HUDEP-2 (cell line): ENCODE data around the gene NRIP1.

Source experiments
- DNase-seq, 76 experiments: peaks; one replicate each; lab custom pipeline; 2025; ENCODE audit not compliant: unreplicated experiment in 76 of 76; lab: John Stamatoyannopoulos, UW

Gene NRIP1, protein sequence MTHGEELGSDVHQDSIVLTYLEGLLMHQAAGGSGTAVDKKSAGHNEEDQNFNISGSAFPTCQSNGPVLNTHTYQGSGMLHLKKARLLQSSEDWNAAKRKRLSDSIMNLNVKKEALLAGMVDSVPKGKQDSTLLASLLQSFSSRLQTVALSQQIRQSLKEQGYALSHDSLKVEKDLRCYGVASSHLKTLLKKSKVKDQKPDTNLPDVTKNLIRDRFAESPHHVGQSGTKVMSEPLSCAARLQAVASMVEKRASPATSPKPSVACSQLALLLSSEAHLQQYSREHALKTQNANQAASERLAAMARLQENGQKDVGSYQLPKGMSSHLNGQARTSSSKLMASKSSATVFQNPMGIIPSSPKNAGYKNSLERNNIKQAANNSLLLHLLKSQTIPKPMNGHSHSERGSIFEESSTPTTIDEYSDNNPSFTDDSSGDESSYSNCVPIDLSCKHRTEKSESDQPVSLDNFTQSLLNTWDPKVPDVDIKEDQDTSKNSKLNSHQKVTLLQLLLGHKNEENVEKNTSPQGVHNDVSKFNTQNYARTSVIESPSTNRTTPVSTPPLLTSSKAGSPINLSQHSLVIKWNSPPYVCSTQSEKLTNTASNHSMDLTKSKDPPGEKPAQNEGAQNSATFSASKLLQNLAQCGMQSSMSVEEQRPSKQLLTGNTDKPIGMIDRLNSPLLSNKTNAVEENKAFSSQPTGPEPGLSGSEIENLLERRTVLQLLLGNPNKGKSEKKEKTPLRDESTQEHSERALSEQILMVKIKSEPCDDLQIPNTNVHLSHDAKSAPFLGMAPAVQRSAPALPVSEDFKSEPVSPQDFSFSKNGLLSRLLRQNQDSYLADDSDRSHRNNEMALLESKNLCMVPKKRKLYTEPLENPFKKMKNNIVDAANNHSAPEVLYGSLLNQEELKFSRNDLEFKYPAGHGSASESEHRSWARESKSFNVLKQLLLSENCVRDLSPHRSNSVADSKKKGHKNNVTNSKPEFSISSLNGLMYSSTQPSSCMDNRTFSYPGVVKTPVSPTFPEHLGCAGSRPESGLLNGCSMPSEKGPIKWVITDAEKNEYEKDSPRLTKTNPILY (N-terminal part only)

DNA sequence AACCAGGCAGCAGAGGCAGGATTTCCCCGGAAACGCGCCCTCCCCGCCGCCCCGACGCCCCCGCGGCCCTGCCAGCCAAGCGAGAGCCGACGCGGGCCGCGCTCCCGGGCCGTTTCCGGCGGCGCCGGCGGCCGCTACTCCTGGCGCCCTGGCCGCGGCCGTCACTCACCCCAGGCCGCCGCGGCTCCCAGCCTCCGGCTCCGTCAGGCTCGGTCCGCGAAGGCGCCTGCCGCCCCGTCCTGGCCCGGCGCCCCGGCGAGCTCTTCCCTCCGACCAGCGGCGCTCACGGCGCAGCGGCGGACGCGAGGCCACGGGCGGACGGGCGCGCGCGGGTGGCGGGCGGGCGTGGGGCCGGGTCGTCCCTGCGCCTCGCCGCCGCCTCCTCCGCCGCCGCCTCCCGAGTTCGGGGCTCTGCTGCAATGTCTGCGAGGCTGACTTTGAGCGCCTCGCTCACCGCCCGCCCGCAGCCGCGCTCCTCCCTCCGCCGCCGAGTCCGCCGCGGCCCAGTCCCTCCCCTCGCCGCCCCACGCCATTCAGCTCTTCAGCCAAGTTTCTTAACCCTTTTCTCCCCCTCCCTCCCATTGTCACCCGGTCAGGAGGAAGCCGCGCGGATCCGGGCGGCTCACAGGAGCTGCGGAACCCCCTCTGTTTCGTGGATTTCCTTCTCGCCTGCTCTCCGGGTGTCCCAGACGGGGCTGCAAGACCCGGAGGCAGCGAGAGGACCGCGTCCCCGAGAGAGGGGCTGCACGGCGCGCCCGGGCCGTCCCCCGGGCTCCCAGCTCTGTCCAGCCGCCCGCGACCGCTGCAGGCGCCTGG lies at the start of gene NRIP1:
TSS of gene NRIP1 (minus strand) at position 425 of the 816 bp plus-strand sequence. CDS start 96,808 bp downstream, outside the sequence.
- peak in 74 of 76 experiments; percentile 40 to 93 (median 82) for DNase-seq

DNA sequence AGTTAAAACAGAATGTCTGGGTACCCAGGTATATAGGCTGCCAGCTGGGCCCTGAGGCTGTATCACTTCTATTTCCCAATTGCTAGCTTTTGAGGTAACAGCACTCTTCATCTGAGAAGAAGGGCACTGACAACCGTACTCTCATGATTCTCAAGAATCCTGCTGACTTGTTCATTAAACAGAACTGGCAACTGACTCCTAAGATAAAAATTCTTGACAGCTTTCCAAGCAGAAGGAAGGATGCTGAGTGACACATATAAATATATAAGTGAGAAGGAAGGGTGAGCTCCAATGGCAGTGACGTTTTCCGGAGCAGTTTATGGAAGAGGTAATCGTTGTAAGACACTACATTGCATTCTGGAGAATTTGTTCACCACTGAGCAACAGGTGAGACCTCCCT lies 48.1 kb upstream of the NRIP1 start:
- no peak for DNase-seq

DNA sequence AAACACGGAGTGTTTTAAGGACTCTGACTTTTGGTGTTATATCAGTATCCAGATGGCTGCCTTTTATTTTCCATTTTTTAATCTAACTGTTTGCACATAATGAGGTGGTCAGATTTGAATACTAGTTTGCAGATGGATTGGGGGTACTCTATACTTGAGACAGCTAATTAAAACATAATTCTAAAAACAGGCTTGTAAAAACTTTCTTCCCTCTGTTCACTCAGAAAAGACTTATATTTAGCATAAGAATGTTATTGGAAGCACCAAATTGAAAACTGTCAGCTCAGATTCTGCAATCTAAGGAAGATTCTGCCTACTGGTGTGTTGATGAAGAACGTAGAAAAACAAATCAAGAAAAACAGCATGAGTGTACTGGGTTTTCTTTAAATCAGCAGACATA lies 44.0 kb upstream of the NRIP1 start:
- DNase-seq: no peak

DNA sequence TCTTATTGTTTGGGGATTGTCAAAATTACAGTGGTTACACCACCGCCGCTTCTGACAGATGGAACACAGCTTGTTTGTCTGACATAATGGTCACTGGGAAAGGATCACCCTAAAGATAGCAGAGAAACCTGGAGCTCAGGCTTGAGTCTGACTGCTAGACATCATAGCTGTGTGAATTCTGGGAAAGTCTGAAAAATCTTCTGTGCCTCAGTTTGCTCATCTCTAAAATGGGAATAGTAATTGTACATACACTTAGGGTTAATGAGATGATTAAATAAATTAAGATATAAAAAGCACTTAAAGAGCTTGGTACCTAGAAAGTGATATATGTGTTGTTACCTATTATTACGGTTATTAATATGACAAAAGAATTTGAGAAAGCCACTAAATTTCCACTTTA lies 39.7 kb upstream of the NRIP1 start:
- no peak for DNase-seq

DNA sequence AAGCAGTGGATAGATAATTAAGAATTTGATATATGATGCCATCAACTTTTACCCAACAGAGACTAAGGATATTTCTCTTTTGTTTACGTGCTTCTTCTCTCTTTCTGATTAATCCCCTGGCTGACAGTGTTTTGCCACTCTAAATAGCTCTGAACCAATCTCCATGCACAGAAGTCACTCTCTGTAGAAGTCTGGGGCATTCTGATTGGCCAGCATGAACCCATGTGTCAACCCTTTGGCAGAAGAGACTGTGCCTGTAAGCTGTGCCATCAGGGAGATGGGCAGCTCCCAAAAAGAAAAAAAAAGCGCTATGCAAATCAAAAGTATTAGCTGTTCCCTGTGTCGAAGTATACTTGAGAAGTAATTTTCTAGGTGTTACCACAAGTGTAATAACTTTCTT lies 34.1 kb upstream of the NRIP1 start:
- no peak for DNase-seq

DNA sequence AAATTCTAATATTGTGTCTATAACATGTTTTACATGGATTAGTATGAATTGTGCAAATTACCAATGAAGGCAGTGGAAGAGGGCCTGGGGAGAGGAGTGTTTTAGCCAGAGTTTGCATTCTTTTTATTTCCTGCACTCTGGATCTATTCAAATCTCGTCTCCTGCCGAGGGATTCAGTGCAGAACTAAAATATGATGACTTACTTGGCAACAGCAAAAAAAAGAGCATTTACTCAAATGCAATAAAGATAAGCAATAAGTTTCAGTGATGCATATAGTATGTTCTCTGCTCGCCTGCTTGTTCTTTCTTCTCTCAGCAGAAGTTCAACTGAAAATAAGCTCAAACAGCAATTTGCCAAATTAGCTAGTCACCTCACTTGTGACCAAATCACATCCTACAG lies 33.4 kb upstream of the NRIP1 start:
- DNase-seq: no peak

DNA sequence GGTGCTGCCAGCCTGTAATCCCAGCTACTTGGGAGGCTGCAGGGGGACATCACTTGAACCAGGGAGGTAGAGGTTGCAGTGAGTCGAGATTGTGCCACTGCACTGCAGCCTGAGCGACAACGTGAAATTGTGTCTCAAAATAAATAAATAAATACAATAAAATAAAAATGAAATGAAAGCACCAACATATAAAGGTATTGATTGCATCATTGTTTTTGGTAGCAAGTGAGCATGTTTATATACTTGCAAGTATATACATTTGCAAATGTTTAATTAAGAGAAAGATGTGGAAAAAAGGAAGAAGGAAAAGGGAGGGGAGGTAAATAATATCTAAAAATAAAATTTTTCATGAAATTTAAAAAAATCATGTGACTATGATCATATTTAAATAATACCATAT lies 32.8 kb upstream of the NRIP1 start:
- DNase-seq: no peak

DNA sequence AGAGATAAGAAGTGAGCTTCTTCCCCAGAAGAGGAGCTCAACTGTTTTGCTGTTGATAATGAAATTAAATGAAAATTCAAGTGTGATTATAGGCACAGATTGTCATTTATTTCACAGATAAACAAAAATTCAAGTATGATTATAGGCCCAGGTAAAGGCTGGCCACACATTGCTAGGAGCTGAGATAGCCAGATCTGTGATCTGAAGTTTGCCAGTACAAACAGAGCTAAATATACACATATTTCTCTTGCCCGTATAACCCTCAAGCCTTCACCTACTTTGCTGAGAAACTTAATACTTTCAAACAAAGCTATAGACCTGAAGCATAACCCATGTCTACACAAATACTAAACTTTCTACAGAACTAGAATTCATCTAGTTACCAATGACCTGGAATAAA lies 31.3 kb upstream of the NRIP1 start:
- DNase-seq: no peak

DNA sequence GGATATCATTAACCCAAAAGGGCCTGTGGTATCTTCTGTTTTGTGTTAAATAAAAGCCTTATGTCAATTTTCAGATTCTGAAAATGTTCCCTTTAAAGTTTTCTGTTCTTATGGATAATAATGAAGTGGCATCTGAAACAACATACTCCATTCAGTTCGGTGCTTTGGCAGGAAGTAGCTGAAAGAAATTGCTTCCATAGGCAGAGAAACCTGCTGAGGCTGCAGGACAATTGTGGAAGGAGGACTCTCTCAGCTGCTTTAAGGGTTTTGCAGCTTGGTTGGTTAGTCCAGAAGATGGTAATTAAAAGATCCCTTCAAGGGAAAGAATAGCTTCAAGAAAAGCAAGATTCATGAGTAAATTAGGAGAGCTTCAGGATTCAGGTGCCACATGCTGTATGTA lies 30.5 kb upstream of the NRIP1 start:
- no peak for DNase-seq

DNA sequence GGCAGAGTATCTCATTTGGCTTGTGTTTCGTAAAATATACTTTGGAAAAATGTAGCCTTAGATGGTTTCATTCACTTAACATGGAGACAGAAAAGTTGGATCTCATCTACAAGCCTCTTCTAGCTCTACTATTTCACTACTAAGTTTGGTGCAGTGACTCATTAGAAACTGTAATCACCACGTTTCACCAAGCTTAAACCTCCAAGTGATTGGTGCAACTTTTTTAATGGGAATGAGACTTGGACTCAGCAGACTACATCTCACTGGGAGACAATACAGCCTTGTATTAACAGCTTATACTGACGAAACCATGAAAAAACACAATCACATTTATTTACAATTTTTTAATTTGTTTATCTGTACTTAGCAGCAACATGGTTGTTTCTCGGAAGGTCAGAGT lies 29.9 kb upstream of the NRIP1 start:
- no peak for DNase-seq

DNA sequence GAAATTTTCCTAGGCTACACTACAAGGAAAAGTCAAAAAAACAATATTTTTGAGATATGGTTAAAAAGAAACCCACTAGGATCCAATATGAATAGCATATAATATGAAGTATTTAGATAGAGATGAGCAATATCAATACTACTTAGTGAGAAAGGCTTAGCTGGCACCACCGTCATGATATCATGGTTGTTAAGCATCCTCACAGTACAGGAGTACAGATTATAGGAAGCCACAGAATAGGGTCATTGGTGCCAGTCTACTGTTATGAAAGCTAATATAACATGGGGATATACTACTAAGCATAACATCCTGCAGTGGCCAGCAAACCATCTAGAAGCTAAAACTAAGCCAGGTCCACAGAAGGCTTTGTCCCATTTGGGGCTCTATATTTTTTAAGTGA lies 28.4 kb upstream of the NRIP1 start:
- DNase-seq: no peak

DNA sequence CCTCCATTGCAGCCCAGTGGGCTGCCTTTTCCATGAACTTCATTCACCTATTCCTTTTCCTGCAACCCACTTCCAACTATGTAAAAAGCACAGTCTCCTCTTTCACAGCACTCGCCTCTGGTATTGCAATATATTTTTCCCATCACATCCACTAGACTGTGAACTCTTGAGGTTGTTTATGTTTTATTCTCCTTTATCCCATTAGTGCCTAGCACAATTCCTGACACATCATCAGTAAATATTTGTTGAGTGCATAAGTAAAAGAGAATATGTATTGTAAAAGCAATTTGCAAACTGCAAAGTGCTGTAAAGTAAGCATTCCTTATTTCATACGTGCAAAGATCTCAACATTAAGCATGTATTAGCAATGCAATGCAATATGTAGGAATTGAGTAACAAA lies 27.9 kb upstream of the NRIP1 start:
- DNase-seq: no peak

DNA sequence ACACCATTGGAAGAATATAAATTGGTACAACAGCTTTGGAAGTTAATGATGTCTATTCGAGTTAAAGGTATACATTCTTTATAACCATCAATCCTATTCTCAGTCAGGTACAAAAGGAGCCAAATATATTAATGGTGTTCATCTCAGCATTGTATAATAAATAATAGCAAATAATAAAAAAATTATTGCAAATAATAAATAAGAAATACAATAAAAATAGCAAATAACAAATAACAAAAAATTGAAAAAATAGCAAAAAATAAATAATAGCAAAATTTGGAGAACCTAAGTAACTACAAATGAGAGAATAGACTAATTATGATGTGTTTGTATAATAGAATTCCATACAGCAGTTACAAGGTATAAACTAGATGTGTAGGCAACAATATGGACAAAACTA lies 25.6 kb upstream of the NRIP1 start:
- DNase-seq: no peak

DNA sequence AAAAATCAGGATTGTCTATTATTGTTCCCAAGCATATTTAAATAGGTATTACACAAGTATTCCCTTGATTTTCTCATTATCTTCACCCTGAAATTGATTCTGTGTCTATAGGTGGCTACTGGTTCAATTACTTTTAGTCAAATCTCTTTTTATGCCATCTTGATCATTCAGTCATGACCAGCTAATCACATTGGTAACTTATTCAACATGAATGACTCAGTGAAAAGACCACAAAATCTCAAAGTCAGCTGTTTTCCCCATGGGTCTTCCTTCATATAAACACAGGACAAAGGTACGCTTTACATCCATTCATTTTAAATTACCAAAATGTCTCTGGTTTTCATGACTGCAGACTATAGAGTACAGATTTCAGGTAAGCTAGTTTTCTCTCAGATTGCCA lies 23.7 kb upstream of the NRIP1 start:
- DNase-seq: no peak

DNA sequence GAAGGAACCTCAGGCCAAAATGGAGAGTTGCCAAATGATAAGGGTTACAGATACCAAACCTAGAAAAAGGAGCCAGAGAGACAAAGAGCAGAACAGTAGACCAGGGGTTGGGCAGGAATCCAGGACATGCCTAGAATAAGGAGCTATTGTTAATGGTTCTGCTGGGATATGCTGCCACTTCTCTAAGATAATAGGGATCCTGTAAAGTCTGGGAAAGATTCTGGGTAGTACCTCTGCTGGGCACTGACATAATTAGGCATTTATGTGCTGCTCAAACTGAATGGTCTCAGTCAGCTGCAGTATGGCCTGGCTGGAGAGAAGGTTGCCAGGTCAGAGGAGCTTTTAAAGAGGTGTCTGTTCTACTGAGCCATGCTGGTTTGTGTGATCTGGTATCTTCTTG lies 19.9 kb upstream of the NRIP1 start:
- DNase-seq: peak in 1 of 76 experiments; percentile 8

DNA sequence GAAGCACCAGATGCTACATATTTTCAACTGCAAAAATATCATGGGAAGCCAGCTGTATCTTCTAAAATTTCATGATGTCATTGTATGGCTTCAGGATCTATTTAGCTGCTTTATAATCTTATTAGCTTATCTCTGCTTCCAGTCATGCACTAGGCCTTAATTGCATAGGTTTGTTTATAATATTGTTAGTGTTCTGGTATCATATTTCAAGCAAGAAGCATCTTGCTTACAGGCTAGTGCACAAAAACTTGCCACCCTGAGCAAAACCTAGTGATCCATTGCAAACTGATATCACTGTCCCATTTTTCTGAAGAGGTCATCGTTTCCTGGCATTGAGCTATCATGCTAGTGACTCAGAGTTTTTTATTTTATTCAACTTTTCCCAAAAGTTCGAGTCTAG lies 15.7 kb upstream of the NRIP1 start:
- no peak for DNase-seq

DNA sequence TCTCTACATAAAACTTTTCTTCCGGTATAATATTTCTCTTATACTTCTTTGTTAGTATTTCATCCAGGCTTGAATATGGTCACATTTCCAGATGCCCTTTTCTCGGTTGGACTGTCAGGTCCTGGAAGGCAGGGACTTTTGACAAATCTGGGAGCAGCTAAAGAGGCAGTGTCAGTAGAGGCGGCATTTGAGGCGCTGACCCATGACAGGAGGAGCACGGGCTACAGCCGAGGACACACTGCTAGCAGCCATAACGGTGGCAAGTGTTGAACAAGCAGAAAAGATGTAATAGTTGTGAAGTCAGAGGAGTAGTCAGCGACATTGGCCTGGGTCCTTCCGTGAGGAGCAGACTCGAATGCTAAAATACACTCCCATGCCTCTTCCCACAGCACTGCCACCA lies 14.5 kb upstream of the NRIP1 start:
- DNase-seq: no peak

DNA sequence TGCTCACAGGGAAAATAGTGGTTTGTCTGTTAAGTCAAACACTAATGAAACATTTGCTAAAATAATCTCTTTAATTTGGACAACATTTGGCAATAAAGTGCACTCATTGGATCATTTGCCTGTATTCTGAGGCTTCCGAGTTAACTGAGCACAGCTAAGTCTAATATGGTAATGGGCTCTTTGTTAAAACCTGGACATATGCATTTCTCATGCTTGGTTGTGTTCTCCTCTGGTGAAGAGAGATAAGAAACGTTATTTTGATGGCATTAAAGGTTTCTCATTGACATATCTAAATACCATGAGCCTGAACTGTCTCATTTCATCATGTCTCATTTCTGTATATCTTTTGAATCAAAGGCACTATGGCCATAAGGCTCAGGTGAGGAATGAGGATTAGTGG lies 13.4 kb upstream of the NRIP1 start:
- DNase-seq: no peak

DNA sequence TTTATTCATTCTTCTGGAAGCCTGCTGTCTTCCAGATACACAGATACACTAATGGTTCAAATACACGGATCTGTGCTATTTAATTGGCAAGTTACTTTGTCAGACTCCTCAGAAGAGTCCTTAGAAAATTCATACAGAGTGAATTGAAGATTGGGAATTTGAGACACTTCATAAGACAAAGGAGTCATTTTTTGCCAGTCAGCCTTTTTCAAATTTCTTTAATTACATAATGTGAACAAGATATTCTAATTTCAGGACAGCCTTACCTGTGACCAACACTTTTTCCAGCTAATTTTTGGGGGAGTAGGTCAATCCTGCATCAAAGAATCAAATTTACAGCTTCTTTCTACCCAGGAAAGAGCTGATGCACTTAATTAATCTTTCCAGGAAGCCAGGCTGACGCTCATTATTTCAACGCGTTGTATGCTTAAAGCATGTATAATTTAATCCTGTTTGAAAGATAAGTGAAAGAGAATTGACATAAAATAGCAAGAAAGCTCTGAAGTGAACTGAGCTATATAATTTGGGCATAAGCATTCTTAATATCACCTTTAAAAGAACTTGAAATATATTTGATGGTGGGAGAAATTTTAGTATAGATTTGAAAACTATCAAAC lies 12.8 kb upstream of the NRIP1 start:
- DNase-seq: no peak

DNA sequence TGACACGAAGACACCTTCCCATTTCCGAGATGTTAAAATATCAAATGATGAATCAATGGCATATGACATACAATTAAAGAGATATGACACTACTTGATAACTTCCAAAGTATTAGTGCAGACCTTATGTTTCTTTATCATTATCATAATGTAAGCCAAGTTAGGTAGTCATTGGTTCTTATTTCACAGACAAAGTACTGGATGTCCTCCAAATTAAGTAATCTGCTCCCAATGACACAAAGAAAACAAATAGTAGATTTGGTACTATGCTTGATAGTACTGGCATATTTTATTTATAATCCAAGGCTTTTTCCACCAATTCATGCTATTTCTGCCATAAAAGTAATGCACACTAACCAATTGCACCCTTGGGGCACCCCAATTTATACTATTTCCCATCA lies 11.9 kb upstream of the NRIP1 start:
- DNase-seq: no peak
